OCI-LY1 (cell line): Measurements from ENCODE around the gene IL1RAP.

Source experiments
- H2AFZ ChIP-seq: fragments of 200-600 bp; sonication (generic), shearing (Covaris generic); 2 replicates; pipeline ENCODE4 v1.6.0; 2014; ENCODE audit warnings: antibody characterized with exemption, mild to moderate bottlenecking, low read length
- H3F3A ChIP-seq: fragments of 200-600 bp; sonication (generic), shearing (Covaris generic); 2 replicates; pipeline ENCODE4 v1.6.0; 2014; ENCODE audit warnings: mild to moderate bottlenecking, antibody characterized with exemption, low read length, moderate library complexity; ENCODE audit not compliant: insufficient read depth
- H3K27ac ChIP-seq: fragments of 200-600 bp; sonication (generic); 2 replicates; pipeline ENCODE4 v1.5.1; 2014; ENCODE audit warnings: low read length, mixed run types, mild to moderate bottlenecking, low read depth; ENCODE audit not compliant: poor library complexity, severe bottlenecking
- H3K27me3 ChIP-seq: fragments of 200-600 bp; sonication (generic); 2 replicates; pipeline ENCODE4 v1.6.0; 2014; ENCODE audit warnings: antibody characterized with exemption, mild to moderate bottlenecking, low read length, moderate library complexity; ENCODE audit not compliant: insufficient read depth
- H3K36me3 ChIP-seq: fragments of 200-600 bp; sonication (generic); 2 replicates; pipeline ENCODE4 v1.6.1; 2014; ENCODE audit warnings: mild to moderate bottlenecking, antibody characterized with exemption, low read length, moderate library complexity, mixed read lengths; ENCODE audit not compliant: insufficient read depth
- H3K4me1 ChIP-seq: fragments of 200-600 bp; sonication (generic); 2 replicates; pipeline ENCODE4 v1.5.1; 2014; ENCODE audit warnings: mild to moderate bottlenecking, low read length, moderate library complexity; ENCODE audit not compliant: insufficient read depth, severe bottlenecking
- H3K4me2 ChIP-seq: fragments of 200-600 bp; sonication (generic), shearing (Covaris generic); 2 replicates; pipeline ENCODE4 v1.6.1; 2014; ENCODE audit warnings: low read length
- H3K4me3 ChIP-seq: fragments of 200-600 bp; sonication (generic); 2 replicates; pipeline ENCODE4 v1.5.1; 2014; ENCODE audit warnings: low read length, low read depth, mild to moderate bottlenecking, mixed read lengths; ENCODE audit not compliant: poor library complexity, severe bottlenecking
- H3K79me2 ChIP-seq: fragments of 200-600 bp; shearing (Covaris generic); 2 replicates; pipeline ENCODE4 v1.6.1; 2016; ENCODE audit warnings: mixed run types, low read length, mixed read lengths; ENCODE audit not compliant: insufficient read depth
- H3K9ac ChIP-seq: fragments of 200-600 bp; sonication (generic), shearing (Covaris generic); 2 replicates; pipeline ENCODE4 v1.6.1; 2014; ENCODE audit warnings: mild to moderate bottlenecking, low read length, mixed read lengths
- H3K9me2 ChIP-seq: fragments of 200-600 bp; sonication (generic), shearing (Covaris generic); 2 replicates; pipeline ENCODE4 v1.6.1; 2014; ENCODE audit warnings: low read depth, mild to moderate bottlenecking, low read length, mixed read lengths
- H3K9me3 ChIP-seq: fragments of 200-600 bp; shearing (Covaris generic); 2 replicates; pipeline ENCODE4 v1.6.1; 2014; ENCODE audit warnings: low read length, mixed read lengths
- H4K20me1 ChIP-seq: fragments of 200-600 bp; sonication (generic), shearing (Covaris generic); 2 replicates; pipeline ENCODE4 v1.6.0; 2016; ENCODE audit warnings: mild to moderate bottlenecking, low read length; ENCODE audit not compliant: insufficient read depth
- EZH2 ChIP-seq: fragments of 200-600 bp; sonication (generic), shearing (Covaris generic); IDR thresholded peaks from 2 replicates; pipeline ENCODE4 v1.8.0; 2017; ENCODE audit warnings: borderline replicate concordance, mixed run types, mild to moderate bottlenecking, antibody characterized with exemption, low read length, moderate library complexity, mixed read lengths
- TF ChIP-seq, protein P1 (sequence below): fragments of 200-600 bp; sonication (generic), shearing (Covaris generic); IDR thresholded peaks from 2 replicates; pipeline ENCODE4 v1.5.1; 2017; ENCODE audit warnings: mild to moderate bottlenecking, antibody characterized with exemption, low read length, moderate library complexity, mixed read lengths

IL1RAP gene

GRCh38 chr3:190575437-190576185, 61.7 kb downstream of the IL1RAP start:
- no peak overlapping the region for H3K4me2 ChIP-seq
- H3K36me3 ChIP-seq: no peaks in the 10 kb centered on the region

DNA sequence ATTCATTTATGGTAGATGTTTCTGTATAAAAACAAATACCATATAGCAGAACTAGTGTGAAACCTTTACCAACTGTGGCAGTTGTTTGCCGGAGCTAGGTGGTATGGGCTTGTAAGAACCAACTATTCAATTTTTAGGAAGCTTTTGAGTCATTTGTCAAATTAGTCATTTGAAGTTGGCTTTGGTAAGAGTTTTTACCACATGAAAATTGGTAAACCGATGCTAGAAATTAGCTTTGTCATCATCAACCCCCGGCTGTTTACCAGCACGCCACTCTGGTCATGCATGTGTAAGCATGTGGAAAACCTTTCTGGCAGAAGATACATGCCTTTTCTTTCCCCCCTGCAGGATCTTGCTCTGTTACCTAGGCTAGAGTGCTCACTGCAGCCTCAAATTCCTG, 63.3 kb downstream of the IL1RAP start:
- no peak overlapping the region for H3K9ac ChIP-seq
- H3K79me2 ChIP-seq: no peaks in the 10 kb centered on the region
- no peaks in the 10 kb centered on the region for H3F3A ChIP-seq
- no peak overlapping the region for H3K4me3 ChIP-seq
- no peak overlapping the region for H3K4me2 ChIP-seq
- no peaks in the 10 kb centered on the region for H3K9me2 ChIP-seq
- no peak overlapping the region for H3K27ac ChIP-seq
- H3K9me3 ChIP-seq: no peaks in the 10 kb centered on the region
- H2AFZ ChIP-seq: no peak overlapping the region
- no peaks in the 10 kb centered on the region for H4K20me1 ChIP-seq
- no peaks in the 10 kb centered on the region for H3K36me3 ChIP-seq
- no peaks in the 10 kb centered on the region for H3K4me1 ChIP-seq
- H3K27me3 ChIP-seq: no peaks in the 10 kb centered on the region
- TF ChIP-seq, protein P1, sequence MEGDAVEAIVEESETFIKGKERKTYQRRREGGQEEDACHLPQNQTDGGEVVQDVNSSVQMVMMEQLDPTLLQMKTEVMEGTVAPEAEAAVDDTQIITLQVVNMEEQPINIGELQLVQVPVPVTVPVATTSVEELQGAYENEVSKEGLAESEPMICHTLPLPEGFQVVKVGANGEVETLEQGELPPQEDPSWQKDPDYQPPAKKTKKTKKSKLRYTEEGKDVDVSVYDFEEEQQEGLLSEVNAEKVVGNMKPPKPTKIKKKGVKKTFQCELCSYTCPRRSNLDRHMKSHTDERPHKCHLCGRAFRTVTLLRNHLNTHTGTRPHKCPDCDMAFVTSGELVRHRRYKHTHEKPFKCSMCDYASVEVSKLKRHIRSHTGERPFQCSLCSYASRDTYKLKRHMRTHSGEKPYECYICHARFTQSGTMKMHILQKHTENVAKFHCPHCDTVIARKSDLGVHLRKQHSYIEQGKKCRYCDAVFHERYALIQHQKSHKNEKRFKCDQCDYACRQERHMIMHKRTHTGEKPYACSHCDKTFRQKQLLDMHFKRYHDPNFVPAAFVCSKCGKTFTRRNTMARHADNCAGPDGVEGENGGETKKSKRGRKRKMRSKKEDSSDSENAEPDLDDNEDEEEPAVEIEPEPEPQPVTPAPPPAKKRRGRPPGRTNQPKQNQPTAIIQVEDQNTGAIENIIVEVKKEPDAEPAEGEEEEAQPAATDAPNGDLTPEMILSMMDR: no peak
- TF ChIP-seq EZH2: no peak

More at GRCh38 chr3:190575437-190576185, 61.7 kb downstream of the IL1RAP start:
- Histone ChIP-seq H3K27me3 (no peaks in the 10 kb centered on the region), H2AFZ (no peak overlapping the region), H3K27ac (no peak overlapping the region), H3F3A (no peaks in the 10 kb centered on the region), H3K4me3 (no peak overlapping the region), H3K9me3 (no peaks in the 10 kb centered on the region), H3K9me2 (no peaks in the 10 kb centered on the region), H3K79me2 (no peaks in the 10 kb centered on the region), H4K20me1 (no peaks in the 10 kb centered on the region), H3K9ac (no peak overlapping the region), H3K4me1 (no peaks in the 10 kb centered on the region)
- no peak for TF ChIP-seq EZH2
- TF ChIP-seq, protein P1: no peak

GRCh38 chr3:190579514-190580137, 65.7 kb downstream of the IL1RAP start:
- H3K9me3 ChIP-seq: no peaks in the 10 kb centered on the region
- H4K20me1 ChIP-seq: no peaks in the 10 kb centered on the region
- H3K4me1 ChIP-seq: no peaks in the 10 kb centered on the region
- no peak overlapping the region for H3K4me3 ChIP-seq
- no peaks in the 10 kb centered on the region for H3K9me2 ChIP-seq
- no peaks in the 10 kb centered on the region for H3K79me2 ChIP-seq
- no peak overlapping the region for H2AFZ ChIP-seq
- H3F3A ChIP-seq: no peaks in the 10 kb centered on the region
- TF ChIP-seq EZH2: no peak
- TF ChIP-seq, protein P1: no peak
- no peak overlapping the region for H3K27ac ChIP-seq
- H3K36me3 ChIP-seq: no peaks in the 10 kb centered on the region
- no peak overlapping the region for H3K4me2 ChIP-seq
- no peak overlapping the region for H3K9ac ChIP-seq
- H3K27me3 ChIP-seq: no peaks in the 10 kb centered on the region
